Left forelimb (tissue), 1 donor: ENCODE results near the gene HNF4A.

Source experiments
- DNase-seq: peaks from one replicate; pipeline ENCODE4 v3.0.0-alpha.2; 2018; ENCODE audit warnings: low spot score

HNF4A gene

DNA sequence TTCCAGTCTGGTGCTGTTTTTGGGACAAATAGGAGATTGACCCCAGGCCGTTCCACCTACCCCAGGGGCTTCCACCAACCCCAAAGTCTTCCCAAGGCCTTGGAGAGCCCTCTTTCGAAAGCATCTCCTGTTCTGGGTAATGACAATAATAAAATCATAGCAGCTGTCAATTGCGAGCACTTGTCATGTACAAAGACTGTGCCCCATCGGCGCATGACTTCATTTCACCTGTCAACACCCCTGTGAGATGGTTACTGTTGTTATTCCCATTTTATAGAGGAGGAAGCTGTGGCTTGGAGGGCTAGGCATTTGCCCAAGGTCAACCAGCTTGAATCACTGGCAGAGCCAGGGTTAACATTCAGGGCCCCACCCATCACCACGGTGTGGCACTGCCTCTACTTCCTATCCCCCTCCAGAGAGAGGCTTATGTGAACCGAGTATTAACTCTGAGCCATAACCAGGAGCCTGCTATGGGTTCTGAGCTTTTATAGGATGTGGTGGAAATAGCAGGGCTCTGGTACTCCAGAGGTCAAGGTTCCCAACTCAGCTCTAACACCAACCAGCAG is 51.2 kb downstream of the HNF4A start:
- DNase-seq, result no peak

DNA sequence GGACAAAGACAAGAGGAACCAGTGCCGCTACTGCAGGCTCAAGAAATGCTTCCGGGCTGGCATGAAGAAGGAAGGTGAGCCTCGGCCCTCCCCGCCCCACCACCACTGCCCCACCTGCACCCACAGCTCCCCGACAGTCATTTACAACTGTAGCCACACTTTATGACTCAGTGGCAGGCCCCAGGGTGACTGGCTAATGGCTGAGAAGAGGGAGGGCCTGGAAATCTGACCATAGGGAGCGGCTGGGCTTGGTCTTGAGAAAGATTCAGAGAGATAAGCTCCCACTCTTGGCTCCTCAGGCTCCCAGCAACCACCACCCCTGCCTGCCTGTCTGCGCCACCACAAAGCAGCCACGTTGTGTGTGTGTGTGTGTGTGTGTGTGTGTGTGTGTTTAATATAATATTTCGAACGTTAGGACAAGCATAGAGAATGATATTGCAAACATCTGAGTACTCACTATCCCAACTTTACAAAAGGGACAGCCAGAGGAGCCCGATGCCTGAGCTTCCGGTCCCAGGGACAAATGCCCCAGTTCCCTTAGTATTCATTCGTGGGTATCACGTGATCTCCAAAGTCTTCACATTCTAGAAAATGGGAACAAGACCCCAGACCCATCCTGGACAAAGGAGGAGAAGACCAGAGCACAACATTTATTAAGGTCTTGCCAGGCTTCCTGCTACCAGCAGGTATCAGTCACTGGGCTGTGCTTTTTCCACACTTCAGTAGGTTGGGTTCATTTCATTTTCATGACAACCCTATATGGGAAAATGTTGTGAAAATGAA is 52.1 kb downstream of the HNF4A start:
- DNase-seq, result no peak

DNA sequence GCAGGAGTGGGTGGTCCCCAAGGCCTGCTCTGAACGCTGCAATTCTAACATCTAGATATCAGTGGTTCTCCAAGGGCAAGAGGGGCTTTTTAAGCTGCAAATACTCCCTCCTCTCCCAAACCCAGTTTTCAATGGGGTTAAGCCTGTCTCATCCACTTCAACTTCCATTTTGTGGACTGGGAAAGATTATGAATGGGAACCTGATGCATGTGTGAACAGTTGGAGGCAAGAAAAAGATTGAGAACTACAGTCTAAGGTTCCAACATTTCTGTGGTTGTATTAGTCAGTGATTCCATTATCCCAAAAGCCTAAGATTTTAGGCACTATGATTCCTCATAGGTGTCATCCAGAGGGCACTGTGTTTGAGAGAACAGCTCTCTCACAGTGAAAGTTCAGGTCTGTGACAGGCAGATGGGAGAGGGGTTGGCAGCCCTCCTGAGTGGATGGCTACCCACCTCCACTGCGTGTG is 53.7 kb downstream of the HNF4A start:
- DNase-seq, result no peak

DNA sequence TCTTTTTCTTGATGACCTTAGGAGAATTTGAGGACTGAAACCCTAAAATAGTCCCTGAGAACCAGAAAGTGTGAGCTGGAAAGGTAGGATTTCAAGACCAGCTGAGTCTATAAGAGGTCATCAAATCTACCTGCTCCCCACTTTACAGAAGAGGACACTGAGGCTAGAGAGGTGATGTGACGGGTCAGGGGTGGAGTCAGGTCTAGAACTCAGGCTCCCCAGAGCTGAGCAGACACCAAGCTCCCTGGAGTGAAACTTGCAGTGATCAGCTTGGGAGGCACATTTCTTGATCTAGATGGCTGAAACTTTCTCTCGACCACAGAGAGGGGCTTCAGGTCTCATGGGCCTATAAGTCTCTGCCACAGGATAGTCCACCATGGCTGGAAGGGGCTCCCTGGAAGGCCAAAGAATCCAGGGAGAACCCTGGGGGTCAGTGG is 55.1 kb downstream of the HNF4A start:
- no peak for DNase-seq

DNA sequence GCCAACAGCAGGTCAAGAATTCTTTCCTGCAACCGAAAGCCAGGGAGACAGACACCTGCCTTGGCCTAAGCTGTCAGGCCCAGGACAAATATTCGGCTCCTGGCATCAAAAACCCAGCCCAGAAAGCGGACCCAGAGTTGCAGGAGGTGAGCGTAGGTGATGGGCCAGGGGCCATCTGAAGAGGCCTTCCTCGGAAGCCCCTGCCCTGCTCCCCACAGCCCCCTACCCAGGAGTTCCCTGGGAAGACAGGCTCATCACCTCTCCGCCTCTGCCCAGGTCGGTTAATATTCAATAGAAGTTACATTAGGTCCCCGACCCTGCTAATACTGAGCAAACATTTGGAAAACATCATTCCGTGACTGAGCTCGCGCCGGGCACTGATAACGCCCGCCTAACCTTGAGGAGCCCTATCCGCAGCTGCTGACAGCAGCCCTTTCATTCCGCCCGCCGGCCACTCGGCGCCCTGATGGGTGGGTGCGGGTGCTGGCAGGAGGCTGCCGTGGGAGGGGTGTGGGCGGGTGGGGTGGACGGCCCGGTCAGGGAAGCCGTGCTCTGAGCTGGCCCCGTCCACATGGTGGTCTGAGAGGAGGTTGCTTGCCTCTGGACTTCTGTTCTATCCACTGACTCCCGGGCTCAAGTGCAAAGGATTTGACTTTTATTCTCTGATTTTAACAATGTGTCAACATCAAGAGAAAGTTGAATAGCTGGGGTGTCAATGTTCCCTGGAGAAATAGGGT is 55.7 kb downstream of the HNF4A start:
- no peak for DNase-seq

DNA sequence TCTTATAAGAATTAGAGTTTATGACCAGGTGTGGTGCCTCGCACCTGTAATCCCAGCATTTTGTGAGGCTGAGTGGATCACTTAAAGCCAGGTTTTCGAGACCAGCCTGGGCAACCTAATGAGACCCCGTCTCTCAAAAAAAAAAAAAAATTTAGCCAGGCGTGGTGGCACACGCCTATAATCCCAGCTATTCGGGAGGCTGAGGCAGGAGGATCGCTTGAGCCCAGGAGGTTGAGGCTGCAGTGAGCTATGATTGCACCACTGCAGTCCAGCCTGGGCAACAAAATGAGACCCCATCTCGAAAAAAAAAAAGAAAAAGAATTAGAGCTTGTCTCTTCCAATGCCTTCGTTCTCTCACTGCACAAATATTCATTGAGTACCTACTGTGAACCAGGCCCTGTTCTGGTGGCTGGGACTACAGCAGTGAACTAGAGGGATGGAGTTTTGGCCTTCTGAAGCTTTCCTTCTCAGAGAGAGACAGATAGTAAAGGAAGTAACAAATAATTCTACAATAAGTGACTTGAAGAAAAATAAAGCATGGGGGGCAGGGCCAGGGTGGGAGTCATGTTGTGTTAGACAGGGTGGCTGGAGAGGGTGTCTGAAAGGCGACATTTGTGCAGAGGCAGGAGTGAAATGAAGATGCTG is 56.4 kb downstream of the HNF4A start:
- no peak for DNase-seq

DNA sequence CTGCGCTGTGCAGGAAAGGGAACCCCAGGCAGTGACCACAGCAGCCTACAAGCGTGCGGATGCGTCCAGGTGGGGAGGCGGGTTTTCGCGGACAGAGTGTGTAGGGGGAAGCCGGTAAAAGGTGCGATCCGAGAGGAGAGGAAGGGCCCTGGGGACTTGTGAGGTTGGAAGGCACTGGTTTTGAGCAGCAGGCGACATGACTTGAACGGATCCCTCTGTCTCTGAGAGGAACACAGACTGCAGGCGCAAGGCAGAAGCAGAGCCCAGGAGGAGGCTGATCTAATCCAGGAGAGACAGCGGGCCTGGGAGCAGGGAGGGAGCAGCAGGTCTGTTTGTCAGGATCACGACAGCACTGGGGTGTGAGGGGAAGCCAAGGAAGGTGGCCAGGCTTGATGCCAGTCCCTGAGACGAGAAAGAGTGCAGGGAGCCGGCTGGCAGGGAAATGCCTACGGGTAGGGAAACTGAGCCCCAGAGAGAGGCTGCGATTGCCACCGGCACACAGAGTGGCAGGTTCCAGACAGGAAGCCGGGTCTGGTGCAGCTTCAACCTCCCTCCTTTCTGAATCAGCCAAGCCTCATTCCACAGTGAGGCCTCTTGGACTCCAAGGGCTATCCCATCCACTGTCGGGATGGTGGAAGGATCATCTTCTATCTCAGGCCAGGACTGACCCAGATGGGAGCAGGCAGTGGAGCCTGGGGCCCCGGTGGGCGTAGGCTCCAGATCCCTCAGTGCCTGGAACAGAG is 57.1 kb downstream of the HNF4A start:
- DNase-seq, result no peak

DNA sequence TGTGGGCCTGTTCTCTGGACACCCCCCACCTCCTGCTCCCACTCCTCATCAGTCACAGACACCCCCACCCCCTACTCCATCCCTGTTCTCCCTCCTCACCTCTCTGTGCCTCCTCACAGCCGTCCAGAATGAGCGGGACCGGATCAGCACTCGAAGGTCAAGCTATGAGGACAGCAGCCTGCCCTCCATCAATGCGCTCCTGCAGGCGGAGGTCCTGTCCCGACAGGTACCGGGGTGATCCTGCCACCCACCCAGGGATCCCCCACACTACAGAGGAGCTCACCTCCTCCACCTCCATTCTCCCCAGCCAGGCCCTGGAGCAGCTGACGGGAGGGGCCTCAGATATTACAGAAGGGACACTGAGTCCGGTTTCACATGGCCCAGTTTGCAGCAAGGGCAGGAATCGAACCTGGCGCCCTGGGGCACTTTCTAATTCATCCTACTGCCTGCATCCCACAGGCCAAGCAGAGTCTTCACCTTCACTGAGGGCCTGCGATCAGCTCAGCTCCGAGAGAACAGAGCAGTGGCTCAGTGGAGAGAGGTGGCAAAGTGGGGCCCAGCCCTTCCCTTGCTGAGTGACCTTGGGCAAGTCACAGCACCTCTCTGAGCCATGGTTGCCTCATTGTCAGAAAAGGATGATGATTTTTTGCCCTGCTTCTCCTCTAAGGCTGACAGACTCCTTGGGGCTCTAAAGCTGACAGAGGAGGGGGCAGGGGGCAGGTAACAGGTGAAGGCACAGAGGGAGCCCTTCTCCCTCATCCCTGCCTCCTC is 58.3 kb downstream of the HNF4A start:
- no peak for DNase-seq

DNA sequence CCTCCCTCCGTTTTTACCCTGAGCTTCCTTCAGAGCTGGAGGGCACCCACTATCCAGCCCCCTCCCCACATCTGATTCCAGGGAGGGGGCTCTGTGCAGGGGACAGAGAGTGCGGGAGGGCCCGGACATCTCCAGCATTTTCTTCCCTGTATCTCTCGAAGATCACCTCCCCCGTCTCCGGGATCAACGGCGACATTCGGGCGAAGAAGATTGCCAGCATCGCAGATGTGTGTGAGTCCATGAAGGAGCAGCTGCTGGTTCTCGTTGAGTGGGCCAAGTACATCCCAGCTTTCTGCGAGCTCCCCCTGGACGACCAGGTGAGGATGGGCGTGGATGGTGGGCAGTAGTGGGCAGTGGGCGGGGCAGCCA is 58.8 kb downstream of the HNF4A start:
- no peak for DNase-seq

DNA sequence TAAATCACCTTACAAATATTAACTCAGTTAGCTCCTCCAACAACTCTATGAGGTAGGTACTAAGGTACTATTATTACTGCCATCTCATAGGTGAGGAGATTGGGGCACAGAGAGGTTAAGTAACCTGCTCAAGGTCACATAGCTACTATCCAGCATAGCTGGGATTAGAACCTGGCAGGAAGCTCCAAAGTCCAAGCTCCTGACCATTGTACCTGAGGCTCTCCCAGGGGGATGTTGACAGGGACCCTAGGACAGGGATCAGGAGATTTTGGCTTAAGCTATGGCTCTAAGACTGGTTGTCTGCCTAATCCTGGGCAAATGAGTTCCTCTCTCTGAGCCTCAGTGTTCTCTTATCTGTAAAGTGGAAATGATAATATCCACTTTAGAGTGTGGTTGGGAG is 59.3 kb downstream of the HNF4A start:
- DNase-seq, result no peak

DNA sequence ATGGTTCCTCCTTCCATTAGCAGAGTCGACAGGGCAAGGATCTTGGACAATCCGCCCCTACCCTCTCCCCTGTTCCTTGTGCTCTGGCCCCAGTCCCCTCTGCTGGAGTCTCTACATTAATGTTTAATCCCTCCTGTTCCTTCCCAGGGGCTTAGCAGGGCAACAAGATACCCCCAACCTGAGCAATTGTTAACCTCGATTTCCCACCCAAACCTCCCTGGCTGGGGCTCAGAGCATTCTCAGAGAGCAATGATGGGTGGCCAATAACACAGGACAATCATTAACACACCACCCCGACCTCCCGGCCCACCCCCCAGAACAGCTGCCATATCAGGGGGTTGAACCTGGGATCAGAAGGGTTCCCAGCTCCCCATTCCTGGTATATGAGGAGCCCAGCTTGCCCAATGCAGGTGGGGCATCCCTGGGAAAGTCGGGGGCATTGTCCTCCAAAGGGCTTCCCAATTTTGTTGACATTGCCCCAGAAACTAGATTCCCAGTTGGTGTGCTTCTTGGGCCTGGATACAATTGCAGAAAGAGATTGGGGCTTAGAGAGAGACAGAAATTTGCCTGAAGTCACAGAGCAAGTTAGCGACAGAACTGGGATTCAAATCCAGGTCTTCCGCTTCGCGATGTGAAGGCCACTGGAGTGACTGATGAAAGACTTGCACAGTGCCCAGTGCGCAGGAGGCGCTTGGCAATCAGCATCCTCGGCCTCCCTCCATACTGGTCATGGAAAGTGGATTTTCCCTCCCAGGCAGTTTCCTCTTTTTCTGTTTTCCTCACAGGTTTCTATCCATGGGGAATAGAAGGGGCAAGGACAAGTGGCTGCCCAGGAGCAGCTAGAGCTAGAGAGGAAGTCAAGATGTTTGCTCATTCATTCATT is 60.6 kb downstream of the HNF4A start:
- DNase-seq, result no peak

DNA sequence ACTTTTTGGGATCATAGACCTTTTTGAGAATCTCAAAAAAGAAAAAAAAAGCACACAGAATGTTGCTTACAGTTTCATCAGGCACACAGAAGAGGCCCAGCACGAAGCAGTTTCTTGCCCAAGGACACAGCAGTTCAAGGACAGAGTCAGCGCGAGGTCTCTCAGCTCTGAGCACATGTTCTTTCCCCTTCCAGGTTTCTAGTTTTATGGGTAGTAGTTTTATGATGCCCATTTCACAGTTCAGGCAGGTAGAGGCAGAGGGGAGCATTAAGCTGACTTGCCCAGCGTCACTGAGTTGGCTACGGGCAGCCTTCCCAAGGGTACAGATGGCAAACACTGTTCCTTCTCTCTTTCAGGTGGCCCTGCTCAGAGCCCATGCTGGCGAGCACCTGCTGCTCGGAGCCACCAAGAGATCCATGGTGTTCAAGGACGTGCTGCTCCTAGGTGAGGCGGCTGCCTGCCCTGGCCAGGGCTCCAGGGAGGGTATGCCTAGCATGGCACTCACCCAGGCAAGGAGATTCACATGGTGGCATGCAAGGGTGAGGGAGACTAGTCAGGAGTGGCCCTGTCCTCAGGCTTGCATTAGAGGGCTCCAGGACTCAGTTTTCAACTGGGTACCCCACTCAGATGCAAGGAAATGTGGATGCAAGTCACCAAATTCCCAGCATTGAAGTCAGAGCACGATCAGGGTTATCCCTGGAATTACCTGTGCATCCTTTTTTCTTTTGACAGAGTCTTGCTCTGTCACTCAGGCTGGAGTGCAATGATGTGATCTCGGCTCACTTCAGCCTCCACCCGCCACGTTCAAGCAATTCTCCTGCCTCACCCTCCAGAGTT is 62.8 kb downstream of the HNF4A start:
- no peak for DNase-seq

DNA sequence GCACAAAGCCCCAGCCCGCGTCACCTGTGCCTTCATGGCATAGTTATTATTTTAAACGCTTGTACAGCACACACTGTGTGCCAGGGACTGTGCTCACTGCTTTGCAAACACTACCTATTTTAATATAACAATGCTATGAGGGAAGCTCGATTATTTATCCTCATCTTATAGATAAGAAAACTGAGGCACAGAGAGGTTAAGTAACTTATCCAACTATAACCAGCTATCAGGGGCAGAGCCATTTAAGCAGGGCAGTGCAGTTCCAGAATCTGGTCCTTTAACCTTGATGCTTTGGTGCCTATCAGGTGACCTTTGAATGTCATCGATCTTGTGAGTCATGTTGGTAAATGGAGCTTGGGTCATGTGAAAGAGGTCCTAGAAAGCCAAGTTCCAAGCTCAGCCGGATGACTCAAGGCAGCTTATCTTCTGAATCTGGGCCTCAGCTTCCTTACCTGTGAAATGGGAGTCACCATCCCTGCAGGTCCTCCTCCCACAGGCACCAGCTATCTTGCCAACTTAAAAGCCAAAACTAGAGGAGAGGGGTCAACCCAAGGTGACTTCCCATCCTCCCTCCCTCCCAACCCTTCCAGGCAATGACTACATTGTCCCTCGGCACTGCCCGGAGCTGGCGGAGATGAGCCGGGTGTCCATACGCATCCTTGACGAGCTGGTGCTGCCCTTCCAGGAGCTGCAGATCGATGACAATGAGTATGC is 63.8 kb downstream of the HNF4A start:
- DNase-seq, result no peak

DNA sequence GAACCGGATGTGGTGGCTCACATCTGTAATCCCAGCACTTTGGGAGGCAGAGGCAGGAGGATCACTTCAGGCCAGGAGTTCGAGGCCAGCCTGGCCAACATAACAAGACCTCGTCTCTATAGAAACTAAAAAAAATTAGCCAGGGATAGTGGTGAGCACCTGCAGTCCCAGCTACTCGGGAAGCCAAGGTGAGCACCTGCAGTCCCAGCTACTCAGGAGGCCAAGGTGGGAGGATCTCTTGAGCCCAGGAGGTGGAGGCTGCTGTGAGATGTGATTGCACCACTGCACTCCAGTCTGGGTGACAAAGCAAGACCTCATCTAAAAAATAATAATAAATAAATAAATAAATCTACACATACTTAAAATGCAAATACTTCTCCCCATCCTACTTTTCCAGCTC is 65.0 kb downstream of the HNF4A start:
- no peak for DNase-seq

DNA sequence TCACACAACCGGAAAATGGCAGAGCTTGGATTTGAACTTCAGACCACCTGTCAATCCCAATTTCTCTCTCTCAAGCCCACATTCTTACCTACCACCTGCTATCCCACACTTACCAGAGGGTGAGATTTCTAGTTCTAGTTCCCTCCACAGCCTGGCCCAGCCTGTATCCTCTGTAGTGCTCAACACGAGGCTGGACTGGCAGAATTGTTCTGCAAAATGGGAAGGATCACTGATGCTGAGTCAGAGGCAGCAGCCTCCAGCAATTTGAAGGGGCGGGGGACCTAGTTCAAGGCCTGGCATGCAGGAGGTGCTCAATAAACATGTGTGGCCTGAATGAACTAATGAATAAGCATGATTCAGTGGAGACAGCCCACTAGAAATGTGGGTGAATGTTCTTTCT is 66.6 kb downstream of the HNF4A start:
- DNase-seq, result no peak

DNA sequence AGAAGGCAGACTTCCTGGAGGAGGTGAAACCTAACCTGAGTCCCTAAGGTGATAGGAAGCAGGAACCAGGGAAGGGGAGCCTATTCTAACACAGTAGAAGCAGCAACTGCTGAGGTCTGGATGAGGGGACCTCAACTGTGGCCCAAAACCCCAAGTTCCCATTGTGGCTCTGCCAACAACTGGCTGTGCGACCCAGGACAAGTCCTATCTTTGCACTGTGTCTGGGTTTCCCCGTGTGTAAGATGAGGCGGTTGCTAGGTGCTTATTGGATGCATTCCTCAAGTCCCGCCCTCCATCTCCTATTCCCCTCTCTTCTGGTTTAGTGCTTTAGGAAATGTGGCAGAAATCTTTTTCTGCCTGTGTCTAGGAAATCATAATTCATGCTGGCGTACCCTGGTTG is 68.0 kb downstream of the HNF4A start:
- no peak for DNase-seq

DNA sequence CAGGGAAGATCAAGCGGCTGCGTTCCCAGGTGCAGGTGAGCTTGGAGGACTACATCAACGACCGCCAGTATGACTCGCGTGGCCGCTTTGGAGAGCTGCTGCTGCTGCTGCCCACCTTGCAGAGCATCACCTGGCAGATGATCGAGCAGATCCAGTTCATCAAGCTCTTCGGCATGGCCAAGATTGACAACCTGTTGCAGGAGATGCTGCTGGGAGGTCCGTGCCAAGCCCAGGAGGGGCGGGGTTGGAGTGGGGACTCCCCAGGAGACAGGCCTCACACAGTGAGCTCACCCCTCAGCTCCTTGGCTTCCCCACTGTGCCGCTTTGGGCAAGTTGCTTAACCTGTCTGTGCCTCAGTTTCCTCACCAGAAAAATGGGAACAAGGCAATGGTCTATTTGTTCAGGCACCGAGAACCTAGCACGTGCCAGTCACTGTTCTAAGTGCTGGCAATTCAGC is 68.6 kb downstream of the HNF4A start:
- no peak for DNase-seq

DNA sequence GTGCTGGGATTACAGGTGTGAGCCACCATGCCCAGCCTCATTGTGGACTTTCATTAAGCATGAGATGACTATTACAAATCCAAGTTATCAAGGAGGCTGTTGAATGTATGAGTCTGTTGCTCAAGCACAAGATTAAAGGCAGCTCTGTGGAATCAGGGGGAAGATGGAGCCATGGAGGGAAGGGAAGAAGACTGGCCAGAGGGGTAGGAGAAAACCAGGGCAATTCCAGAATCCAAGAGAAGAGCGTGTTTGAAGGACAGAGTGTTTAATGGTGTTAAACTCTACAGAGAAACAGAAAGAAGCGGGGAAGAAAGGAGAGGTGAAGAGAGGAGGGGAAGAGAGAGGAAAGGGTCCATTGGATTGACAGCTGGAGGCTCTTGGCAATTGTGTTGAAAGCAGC is 70.4 kb downstream of the HNF4A start:
- no peak for DNase-seq
